Heart left ventricle (tissue), 16 donors: ENCODE results near the gene SCYL1. TPM values are rescaled to one million over a fixed set of nuclear protein-coding genes. Genes with fewer than 3 reads are reported as not detected.
A peak's percentile ranks its signal among the peaks of the same experiment; 100 is the strongest.

ENCODE experiments used
- ATAC-seq, 4 donors: fragments of 200-7000 bp; cut with Tn5 transposase; one replicate each; pipeline ENCODE4 v1.9.1; 2020 to 2022; ENCODE audit warnings: moderate library complexity in 4 of 4, mild to moderate bottlenecking in 3 of 4, moderate number of reproducible peaks in 1 of 4
- DNase-seq, 5 donors: peaks; one replicate each; pipeline ENCODE4 v3.0.0-alpha.2; 2020
- H3K27ac ChIP-seq, 12 donors: fragments of 200-600 bp; sonication (generic) in 4 of 12; one replicate each; pipeline versions ENCODE4 v1.5.0 to v1.8.0; 2016 to 2022; ENCODE audit warnings: mild to moderate bottlenecking in 2 of 12
- H3K27me3 ChIP-seq, 9 donors: fragments of 200-600 bp; sonication (generic) in 2 of 9; one replicate each; pipeline versions ENCODE4 v1.5.1 to v1.8.0; 2016 to 2022; ENCODE audit warnings: mild to moderate bottlenecking in 3 of 9
- H3K36me3 ChIP-seq, 9 donors: fragments of 200-600 bp; sonication (generic) in 2 of 9; one replicate each; pipeline versions ENCODE4 v1.5.0 to v1.8.0; 2018 to 2022; ENCODE audit warnings: mild to moderate bottlenecking in 2 of 9
- H3K4me1 ChIP-seq, 12 donors: fragments of 200-600 bp; sonication (generic) in 4 of 12; one replicate each; pipeline versions ENCODE4 v1.5.0 to v1.8.0; 2016 to 2022; ENCODE audit warnings: mild to moderate bottlenecking in 3 of 12
- H3K4me3 ChIP-seq, 12 donors: fragments of 200-600 bp; sonication (generic) in 4 of 12; one replicate each; pipeline versions ENCODE4 v1.5.0 to v1.8.0; 2017 to 2022; ENCODE audit warnings: mild to moderate bottlenecking in 9 of 12, moderate library complexity in 4 of 12
- H3K9me3 ChIP-seq, 12 donors: fragments of 200-600 bp; sonication (generic) in 4 of 12; one replicate each; pipeline versions ENCODE4 v1.5.0 to v1.8.0; 2016 to 2022; ENCODE audit warnings: mild to moderate bottlenecking in 1 of 12
- CTCF ChIP-seq, 12 donors: fragments of 200-600 bp; sonication (generic) in 4 of 12; IDR thresholded peaks; one replicate each; pipeline versions ENCODE4 v1.5.0 to v1.8.0; 2018 to 2022; ENCODE audit warnings: antibody characterized with exemption in 12 of 12, mild to moderate bottlenecking in 5 of 12
- POLR2A ChIP-seq, 2 donors: fragments of 450-650 bp; IDR thresholded peaks; one replicate each; pipeline ENCODE4 v1.6.1; 2017; ENCODE audit warnings: antibody characterized with exemption in 2 of 2, mild to moderate bottlenecking in 2 of 2, moderate library complexity in 2 of 2
- WGBS, 4 donors: extraction: QIAGEN DNeasy Blood & Tissue Kit in 2 of 4; methylation state at CpG; one replicate each; pipeline versions ENCODE4 v1.1.5 to v1.1.7; 2013 to 2018; 5-methylcytosine and 5-hydroxymethylcytosine counted together
- intact Hi-C, 10 donors: fragments of 100-400 bp; cut with DNase I; formaldehyde crosslinking; loops; one replicate each; pipeline versions ENCODE4 v1.11.1 to v1.14.2; 2022
- polyA plus RNA-seq, 2 donors: library from polyadenylated mRNA; stranded (reverse); fragments of 200-250 nt; gene quantifications; one replicate each; pipeline ENCODE4 v1.2.3, GENCODE V29; 2013
- total RNA-seq, 9 donors: library from RNA; depleted of rRNA in 2 of 9; stranded (reverse); fragments of >200 nt in 2 of 9; fragmentation: NEBNext Ultra II Directional in 3 of 9; extraction: Animal tissue kit (Norgen Biotek cat#: 25700) in 3 of 9; gene quantifications; one replicate each; pipeline versions ENCODE4 v1.1.0 to v1.2.4, GENCODE V29; 2016 to 2023
- donor health status: ischemic (EF 13 %, LVEDD 7.1; RV severe dilation, severe dysfunction).
- donor health status: healthy with polysubstance abuse.
- donor health status: DM: no; HTN: yes; CAD: no.
- donor health status: DM: no; HTN: no; CAD: no.
- donor health status: ischemic (EF 25% LVEDD 6.9; RV normal size, moderate dysfunction).
- donor health status: ischemic (EF 25% LVEDD 5.7; RV mildly dilated, moderate dysfunction).
- donor health status: healthy.
- donor health status: DM: yes; HTN: yes; CAD: no.
- donor health status: ischemic (EF 35%, LVEDD 5.7; RV mildly dilated, moderate dysfunction).
- donor health status: nonischemic (EF 11% LVEDD 7.7; RV severe dilation, severe dysfunction).
- donor health status: DM: yes; HTN: yes; CAD: no.
- donor health status: PGD.
- donor health status: ischemic (EF 29% LVEDD 5.4; RV normal size, mild dysfunction).
- donor health status: nonischemic (EF 23%, LVEDD 6.1; RV moderate dilation, normal function).

SCYL1 gene
- total and polyA plus RNA-seq, 11 donors, result 51.6 to 135 (median 64.2) TPM

- DNase-seq (no peak), ATAC-seq (no peak)
- peaks cover 6 to 36% (median 27%) of the 10 kb centered on the region in 12 donors for H3K4me1 ChIP-seq
- H3K27ac ChIP-seq, result peak overlapping the region; percentile 90 to 100 (median 99)
- intact Hi-C loops, result loop anchor here in 4 of 10 donors (2.0 to 5.0 kb wide), 3 partner anchors 21 to 78 kb away; partner anchors contain the start of gene NEAT1 (in 3 of the 4)
- peaks cover 13 to 48% (median 37%) of the 10 kb centered on the region in 9 donors for H3K36me3 ChIP-seq
- 0% methylated on average over 3 of the region's 3 CpGs for WGBS, 4 donors
- H3K27me3 ChIP-seq, result no peaks in the 10 kb centered on the region
- TF ChIP-seq POLR2A (IDR thresholded peaks at IDR 0.05) (no peak), CTCF (IDR thresholded peaks at IDR 0.05) (no peak)
- no peaks in the 10 kb centered on the region for H3K9me3 ChIP-seq
- peak overlapping the region; percentile 70 to 90 (median 81) for H3K4me3 ChIP-seq
Measured at GRCh38 chr11:65499713-65500386, 25.0 kb upstream of the SCYL1 start.

DNA sequence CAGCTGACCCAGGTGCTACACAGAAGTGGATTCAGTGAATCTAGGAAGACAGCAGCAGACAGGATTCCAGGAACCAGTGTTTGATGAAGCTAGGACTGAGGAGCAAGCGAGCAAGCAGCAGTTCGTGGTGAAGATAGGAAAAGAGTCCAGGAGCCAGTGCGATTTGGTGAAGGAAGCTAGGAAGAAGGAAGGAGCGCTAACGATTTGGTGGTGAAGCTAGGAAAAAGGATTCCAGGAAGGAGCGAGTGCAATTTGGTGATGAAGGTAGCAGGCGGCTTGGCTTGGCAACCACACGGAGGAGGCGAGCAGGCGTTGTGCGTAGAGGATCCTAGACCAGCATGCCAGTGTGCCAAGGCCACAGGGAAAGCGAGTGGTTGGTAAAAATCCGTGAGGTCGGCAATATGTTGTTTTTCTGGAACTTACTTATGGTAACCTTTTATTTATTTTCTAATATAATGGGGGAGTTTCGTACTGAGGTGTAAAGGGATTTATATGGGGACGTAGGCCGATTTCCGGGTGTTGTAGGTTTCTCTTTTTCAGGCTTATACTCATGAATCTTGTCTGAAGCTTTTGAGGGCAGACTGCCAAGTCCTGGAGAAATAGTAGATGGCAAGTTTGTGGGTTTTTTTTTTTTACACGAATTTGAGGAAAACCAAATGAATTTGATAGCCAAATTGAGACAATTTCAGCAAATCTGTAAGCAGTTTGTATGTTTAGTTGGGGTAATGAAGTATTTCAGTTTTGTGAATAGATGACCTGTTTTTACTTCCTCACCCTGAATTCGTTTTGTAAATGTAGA, 24.3 kb upstream of the SCYL1 start:
- peaks cover 4 to 36% (median 27%) of the 10 kb centered on the region in 12 donors for H3K4me1 ChIP-seq
- no peaks in the 10 kb centered on the region for H3K27me3 ChIP-seq
- H3K27ac ChIP-seq, result peak overlapping the region; percentile 90 to 100 (median 99)
- 0 to 1% (median 0%) methylated on average over 20 of the region's 20 CpGs for WGBS, 4 donors
- peak overlapping the region; percentile 70 to 90 (median 81) for H3K4me3 ChIP-seq
- intact Hi-C loops, result no loop called here
- H3K9me3 ChIP-seq, result no peaks in the 10 kb centered on the region
- ATAC-seq (no peak), DNase-seq (peak in 2 of 5 donors; percentile 42 to 46)
- H3K36me3 ChIP-seq, result peaks cover 15 to 55% (median 45%) of the 10 kb centered on the region in 9 donors
- TF ChIP-seq POLR2A (IDR thresholded peaks at IDR 0.05) (peak; percentile 18 to 75), CTCF (IDR thresholded peaks at IDR 0.05) (no peak)

DNA sequence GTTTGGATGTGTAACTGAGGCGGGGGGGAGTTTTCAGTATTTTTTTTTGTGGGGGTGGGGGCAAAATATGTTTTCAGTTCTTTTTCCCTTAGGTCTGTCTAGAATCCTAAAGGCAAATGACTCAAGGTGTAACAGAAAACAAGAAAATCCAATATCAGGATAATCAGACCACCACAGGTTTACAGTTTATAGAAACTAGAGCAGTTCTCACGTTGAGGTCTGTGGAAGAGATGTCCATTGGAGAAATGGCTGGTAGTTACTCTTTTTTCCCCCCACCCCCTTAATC, 23.8 kb upstream of the SCYL1 start:
- Histone ChIP-seq H3K27me3 (no peaks in the 10 kb centered on the region), H3K36me3 (peaks cover 15 to 60% (median 50%) of the 10 kb centered on the region in 9 donors), H3K4me1 (peaks cover 0 to 36% (median 24%) of the 10 kb centered on the region in 12 donors), H3K4me3 (peak overlapping the region; percentile 70 to 90 (median 81)), H3K9me3 (no peaks in the 10 kb centered on the region), H3K27ac (peak overlapping the region; percentile 90 to 100 (median 99))
- TF ChIP-seq POLR2A (IDR thresholded peaks at IDR 0.05), result peak in 1 of 2 donors; percentile 25
- TF ChIP-seq CTCF (IDR thresholded peaks at IDR 0.05), result no peak
- 0 to 2% (median 0%) methylated on average over 2 of the region's 2 CpGs for WGBS, 4 donors
- ATAC-seq (no peak), DNase-seq (no peak)
- intact Hi-C loops, result no loop called here
